Coronary artery (tissue), 2 donors: ENCODE data around the gene CDC5L.
A peak's percentile ranks its signal among the peaks of the same experiment; 100 is the strongest.
"Not testable (repeated sequence)": the region's sequence is repeated elsewhere in the genome, so short reads cannot be mapped to it uniquely, and the experiment has no call there.

ENCODE experiments used
- DNase-seq: peaks from one replicate; pipeline ENCODE4 v3.0.0-alpha.2; 2017; ENCODE audit warnings: low spot score
- H3K27ac ChIP-seq, 2 donors: fragments of 200-600 bp; sonication (generic); one replicate each; pipeline ENCODE4 v1.5.1; 2016 to 2019
- H3K4me3 ChIP-seq: fragments of 200-600 bp; sonication (generic); 2 replicates; pipeline ENCODE4 v1.5.1; 2016; ENCODE audit warnings: mild to moderate bottlenecking, moderate library complexity
- CTCF ChIP-seq: fragments of 200-600 bp; sonication (generic); IDR thresholded peaks from one replicate; pipeline ENCODE4 v1.5.1; 2019; ENCODE audit warnings: antibody characterized with exemption

The CDC5L gene

GRCh38 chr6:44342489-44342888, 45.0 kb upstream of the CDC5L start, which contains the start of gene SPATS1:
SPATS1 (plus strand) TSS chr6:44342650; CDS start chr6:44343096, 446 bp downstream.
- no peak for DNase-seq

GRCh38 chr6:44346818-44347217, 40.7 kb upstream of the CDC5L start:
- not testable (repeated sequence) for DNase-seq, H3K27ac ChIP-seq, H3K4me3 ChIP-seq

More at GRCh38 chr6:44342489-44342888, 45.0 kb upstream of the CDC5L start, which contains the start of gene SPATS1:
- peak within 1 kb of the TSS; percentile 66 for H3K4me3 ChIP-seq
- TF ChIP-seq CTCF, result no peak
- no peak within 1 kb of the TSS for H3K27ac ChIP-seq

- no peak for DNase-seq
- H3K4me3 ChIP-seq, result no peak overlapping the region
- TF ChIP-seq CTCF, result no peak
- no peak overlapping the region for H3K27ac ChIP-seq
Observed at GRCh38 chr6:44349904-44350649, 37.4 kb upstream of the CDC5L start.

GRCh38 chr6:44350650-44350994, 36.9 kb upstream of the CDC5L start:
- H3K4me3 ChIP-seq, H3K27ac ChIP-seq, DNase-seq: not testable (repeated sequence)

GRCh38 chr6:44352259-44352658, 35.2 kb upstream of the CDC5L start:
- Histone ChIP-seq H3K4me3 (no peak overlapping the region), H3K27ac (no peak overlapping the region)
- no peak for DNase-seq
- TF ChIP-seq CTCF, result no peak

- no peak for TF ChIP-seq CTCF
- Histone ChIP-seq H3K27ac (no peak overlapping the region), H3K4me3 (no peak overlapping the region)
- no peak for DNase-seq
Observed at GRCh38 chr6:44353336-44353735, 34.2 kb upstream of the CDC5L start.

- no peak for DNase-seq
- no peak overlapping the region for H3K4me3 ChIP-seq
- H3K27ac ChIP-seq, result no peak overlapping the region
- no peak for TF ChIP-seq CTCF
Observed at GRCh38 chr6:44355640-44356039, 31.9 kb upstream of the CDC5L start.

GRCh38 chr6:44356487-44356886, 31.0 kb upstream of the CDC5L start:
- no peak overlapping the region for H3K27ac ChIP-seq
- TF ChIP-seq CTCF, result no peak
- H3K4me3 ChIP-seq, result no peak overlapping the region
- DNase-seq, result no peak
